Skeletal muscle satellite cell (primary cell): ENCODE data around the gene MEGF6.

ENCODE experiments used
- H3K27me3 ChIP-seq: 2 replicates; pipeline ENCODE4 v1.7.0; 2013; ENCODE audit warnings: low read length; ENCODE audit not compliant: control insufficient read depth, insufficient read depth
- H3K36me3 ChIP-seq: 2 replicates; pipeline ENCODE4 v1.7.0; 2013; ENCODE audit warnings: mild to moderate bottlenecking, control low read depth, low read length; ENCODE audit not compliant: insufficient read depth
- H3K4me1 ChIP-seq: 2 replicates; pipeline ENCODE4 v1.7.0; 2013; ENCODE audit warnings: low read length; ENCODE audit not compliant: control insufficient read depth, insufficient read depth
- H3K4me2 ChIP-seq: 2 replicates; pipeline ENCODE4 v1.7.0; 2013; ENCODE audit warnings: mild to moderate bottlenecking, low read length
- H3K4me3 ChIP-seq: 2 replicates; pipeline ENCODE4 v1.7.0; 2013; ENCODE audit warnings: low read length
- H3K9ac ChIP-seq: 2 replicates; pipeline ENCODE4 v1.7.0; 2013; ENCODE audit warnings: mild to moderate bottlenecking, low read depth, low read length, moderate library complexity
- H3K9me3 ChIP-seq: replicated peaks from 2 replicates; pipeline ENCODE4 v1.7.0; 2013; ENCODE audit warnings: mild to moderate bottlenecking, control low read depth, low read length

The MEGF6 gene

GRCh38 chr1:3485016-3485415, 126.3 kb downstream of the MEGF6 start:
- peaks cover 29% of the 10 kb centered on the region for H3K27me3 ChIP-seq
- no peak overlapping the region for H3K9ac ChIP-seq
- H3K4me1 ChIP-seq, result no peaks in the 10 kb centered on the region
- H3K9me3 ChIP-seq, result peaks cover 8% of the 10 kb centered on the region
- H3K4me3 ChIP-seq, result no peak overlapping the region
- H3K4me2 ChIP-seq, result no peak overlapping the region
- no peaks in the 10 kb centered on the region for H3K36me3 ChIP-seq

GRCh38 chr1:3483801-3484444, 127.4 kb downstream of the MEGF6 start:
- H3K27me3 ChIP-seq, result peaks cover 35% of the 10 kb centered on the region
- H3K9ac ChIP-seq, result no peak overlapping the region
- H3K4me2 ChIP-seq, result no peak overlapping the region
- H3K4me1 ChIP-seq, result no peaks in the 10 kb centered on the region
- H3K9me3 ChIP-seq, result peaks cover 6% of the 10 kb centered on the region
- no peaks in the 10 kb centered on the region for H3K36me3 ChIP-seq
- H3K4me3 ChIP-seq, result no peak overlapping the region

GRCh38 chr1:3483380-3483779, 127.9 kb downstream of the MEGF6 start:
- no peak overlapping the region for H3K4me2 ChIP-seq
- no peaks in the 10 kb centered on the region for H3K36me3 ChIP-seq
- H3K9me3 ChIP-seq, result peaks cover under 1% of the 10 kb centered on the region
- H3K4me3 ChIP-seq, result no peak overlapping the region
- no peaks in the 10 kb centered on the region for H3K4me1 ChIP-seq
- peaks cover 35% of the 10 kb centered on the region for H3K27me3 ChIP-seq
- H3K9ac ChIP-seq, result no peak overlapping the region

GRCh38 chr1:3482378-3482849, 128.9 kb downstream of the MEGF6 start:
- Histone ChIP-seq H3K4me1 (no peaks in the 10 kb centered on the region), H3K4me2 (no peak overlapping the region), H3K27me3 (peaks cover 32% of the 10 kb centered on the region), H3K9me3 (no peaks in the 10 kb centered on the region), H3K9ac (no peak overlapping the region), H3K4me3 (no peak overlapping the region), H3K36me3 (no peaks in the 10 kb centered on the region)

- no peak overlapping the region for H3K4me2 ChIP-seq
- no peaks in the 10 kb centered on the region for H3K4me1 ChIP-seq
- H3K27me3 ChIP-seq, result peaks cover 29% of the 10 kb centered on the region
- H3K4me3 ChIP-seq, result no peak overlapping the region
- no peaks in the 10 kb centered on the region for H3K36me3 ChIP-seq
- H3K9ac ChIP-seq, result no peak overlapping the region
- no peaks in the 10 kb centered on the region for H3K9me3 ChIP-seq
These were observed 129.4 kb downstream of the MEGF6 start for GRCh38 chr1:3481836-3482375.

GRCh38 chr1:3481046-3481445, 130.3 kb downstream of the MEGF6 start:
- no peak overlapping the region for H3K9ac ChIP-seq
- no peaks in the 10 kb centered on the region for H3K36me3 ChIP-seq
- H3K9me3 ChIP-seq, result no peaks in the 10 kb centered on the region
- H3K4me1 ChIP-seq, result no peaks in the 10 kb centered on the region
- no peak overlapping the region for H3K4me3 ChIP-seq
- peaks cover 27% of the 10 kb centered on the region for H3K27me3 ChIP-seq
- H3K4me2 ChIP-seq, result no peak overlapping the region

- no peaks in the 10 kb centered on the region for H3K36me3 ChIP-seq
- no peak overlapping the region for H3K4me3 ChIP-seq
- H3K9ac ChIP-seq, result no peak overlapping the region
- no peak overlapping the region for H3K4me2 ChIP-seq
- H3K9me3 ChIP-seq, result no peaks in the 10 kb centered on the region
- H3K4me1 ChIP-seq, result no peaks in the 10 kb centered on the region
- H3K27me3 ChIP-seq, result peaks cover 24% of the 10 kb centered on the region
These were observed 131.0 kb downstream of the MEGF6 start for GRCh38 chr1:3480369-3480719.

- Histone ChIP-seq H3K4me3 (no peak overlapping the region), H3K4me2 (no peak overlapping the region), H3K9ac (no peak overlapping the region), H3K27me3 (peaks cover 20% of the 10 kb centered on the region), H3K9me3 (no peaks in the 10 kb centered on the region), H3K36me3 (no peaks in the 10 kb centered on the region), H3K4me1 (no peaks in the 10 kb centered on the region)
These were observed 131.6 kb downstream of the MEGF6 start for GRCh38 chr1:3479511-3480368.

GRCh38 chr1:3478187-3478586, 133.1 kb downstream of the MEGF6 start:
- H3K4me1 ChIP-seq, result peaks cover 8% of the 10 kb centered on the region
- no peak overlapping the region for H3K4me2 ChIP-seq
- H3K4me3 ChIP-seq, result no peak overlapping the region
- peaks cover 20% of the 10 kb centered on the region for H3K27me3 ChIP-seq
- no peak overlapping the region for H3K9ac ChIP-seq
- no peaks in the 10 kb centered on the region for H3K9me3 ChIP-seq
- no peaks in the 10 kb centered on the region for H3K36me3 ChIP-seq

GRCh38 chr1:3477241-3477995, 133.9 kb downstream of the MEGF6 start:
- Histone ChIP-seq H3K4me2 (no peak overlapping the region), H3K9ac (no peak overlapping the region), H3K9me3 (no peaks in the 10 kb centered on the region), H3K4me3 (no peak overlapping the region), H3K4me1 (peaks cover 12% of the 10 kb centered on the region), H3K36me3 (no peaks in the 10 kb centered on the region), H3K27me3 (peaks cover 20% of the 10 kb centered on the region)

- Histone ChIP-seq H3K9ac (no peak overlapping the region), H3K4me3 (no peak overlapping the region), H3K4me2 (no peak overlapping the region), H3K27me3 (peaks cover 17% of the 10 kb centered on the region), H3K36me3 (no peaks in the 10 kb centered on the region), H3K4me1 (peaks cover 16% of the 10 kb centered on the region), H3K9me3 (no peaks in the 10 kb centered on the region)
These were observed 134.6 kb downstream of the MEGF6 start for GRCh38 chr1:3476666-3477065.
